ENCODE measurements around the gene GALNS.

GRCh38 chr16:88891083-88891482 is 34.3 kb upstream of the GALNS start:
- no peak for TF ChIP-seq CTCF (conservative IDR thresholded peaks at IDR 0.05; ENCODE audit: low read depth, low read length)
- no peak for TF ChIP-seq RFX5 (IDR thresholded peaks at IDR 0.05; ENCODE audit: low read depth, low read length)
- no peak for TF ChIP-seq SMC3 (IDR thresholded peaks at IDR 0.05; ENCODE audit: low read depth, low read length)
- TF ChIP-seq MAFK (IDR thresholded peaks at IDR 0.05; ENCODE audit: low read depth, low read length): no peak
- no peak for TF ChIP-seq CEBPB (IDR thresholded peaks at IDR 0.05; ENCODE audit: low read depth, low read length)

All from IMR-90 (cell line).